GM18505 (cell line): Measurements from ENCODE around the gene SPOCK1.

ENCODE experiments used
- ATAC-seq: cut with Tn5 transposase; IDR thresholded peaks from one replicate; pipeline ENCODE4 v1.9.1; 2021; ENCODE audit not compliant: unreplicated experiment
- POLR2A ChIP-seq: IDR thresholded peaks from 4 replicates; pipeline ENCODE4 v1.6.1; 2011; ENCODE audit warnings: borderline replicate concordance; ENCODE audit not compliant: insufficient read depth, insufficient read length; ENCODE audit errors: extremely low read depth

SPOCK1 gene

GRCh38 chr5:137368651-137369050 lies 130.5 kb downstream of the SPOCK1 start:
- TF ChIP-seq POLR2A = no peak
- ATAC-seq = no peak

- TF ChIP-seq POLR2A = no peak
- ATAC-seq = no peak
These were observed 131.2 kb downstream of the SPOCK1 start for GRCh38 chr5:137367951-137368350.

DNA sequence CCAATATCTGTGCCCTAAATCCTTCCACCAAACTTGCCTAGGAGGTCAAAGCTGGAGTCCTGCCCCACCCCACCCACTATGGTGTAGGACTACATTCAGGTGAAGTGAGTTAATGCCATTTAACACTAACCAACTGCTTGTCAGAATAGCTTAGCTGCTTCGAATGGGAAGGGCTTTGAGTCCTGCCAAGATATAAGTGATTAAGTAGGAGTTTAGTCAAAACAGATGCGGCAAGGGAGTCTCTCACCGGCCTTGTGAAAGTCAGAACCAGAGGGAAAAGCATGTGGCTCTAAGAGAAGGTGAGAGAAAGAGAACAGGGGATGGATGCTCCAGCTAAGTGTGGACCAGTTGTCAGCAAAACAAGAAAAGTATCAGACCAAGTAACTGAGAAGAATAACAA lies 132.6 kb downstream of the SPOCK1 start:
- no peak for ATAC-seq
- TF ChIP-seq POLR2A = no peak

DNA sequence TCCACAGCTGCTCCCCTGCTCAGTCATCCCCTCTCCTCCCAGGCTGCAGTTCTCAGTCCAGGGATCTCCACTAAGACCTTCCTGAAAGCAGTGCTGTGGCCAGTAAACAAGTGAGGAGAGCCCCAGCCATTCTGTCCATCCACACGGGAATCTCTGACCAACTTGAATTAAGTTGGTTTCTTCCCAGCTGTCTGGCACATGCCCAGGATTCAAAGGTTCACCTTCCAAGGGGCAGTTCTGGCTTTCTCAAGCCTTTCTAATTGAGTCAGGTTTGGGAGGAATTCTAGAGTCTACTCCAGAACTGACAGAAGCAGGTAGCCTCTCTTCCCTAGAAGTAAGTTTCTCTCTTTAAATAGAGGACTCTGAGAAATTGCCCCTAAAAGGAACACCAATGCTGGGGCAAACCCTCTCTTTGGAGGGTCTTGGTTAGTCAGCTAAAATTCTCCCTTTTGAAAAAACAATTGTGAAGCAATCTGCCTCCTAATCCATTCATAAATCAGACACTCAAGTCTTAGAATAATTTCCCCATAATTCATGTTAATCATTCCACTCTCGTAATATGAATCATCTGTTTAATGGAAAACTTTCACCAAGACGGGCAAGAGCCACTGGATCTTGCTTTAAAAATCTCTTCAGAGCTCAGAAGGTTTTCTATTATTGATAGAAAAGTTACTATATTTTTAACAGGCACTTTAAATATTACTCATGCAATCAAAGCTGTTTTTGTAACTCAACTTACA lies 133.8 kb downstream of the SPOCK1 start:
- no peak for ATAC-seq
- TF ChIP-seq POLR2A = no peak

- TF ChIP-seq POLR2A = no peak
- ATAC-seq = no peak
These were observed 137.8 kb downstream of the SPOCK1 start for GRCh38 chr5:137361280-137361679.

DNA sequence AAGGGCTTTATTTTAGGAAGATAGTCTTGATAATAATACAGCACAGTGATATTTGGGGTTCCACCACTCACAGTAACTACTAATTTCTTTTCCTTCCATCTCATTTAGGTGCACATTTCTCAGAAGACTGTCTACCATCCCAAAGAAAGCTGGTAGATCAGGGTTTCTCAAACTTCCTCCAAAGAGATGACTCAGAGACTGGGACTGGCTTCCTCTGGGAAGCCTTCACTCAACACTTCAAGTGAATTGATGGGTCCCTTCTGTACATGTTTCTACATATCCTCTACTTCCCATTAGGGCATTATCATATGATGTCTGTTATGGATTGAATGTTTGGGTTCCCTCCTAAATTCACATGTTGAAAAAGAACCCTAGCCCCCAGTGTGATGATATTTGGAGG lies 138.5 kb downstream of the SPOCK1 start:
- TF ChIP-seq POLR2A = no peak
- ATAC-seq = no peak

DNA sequence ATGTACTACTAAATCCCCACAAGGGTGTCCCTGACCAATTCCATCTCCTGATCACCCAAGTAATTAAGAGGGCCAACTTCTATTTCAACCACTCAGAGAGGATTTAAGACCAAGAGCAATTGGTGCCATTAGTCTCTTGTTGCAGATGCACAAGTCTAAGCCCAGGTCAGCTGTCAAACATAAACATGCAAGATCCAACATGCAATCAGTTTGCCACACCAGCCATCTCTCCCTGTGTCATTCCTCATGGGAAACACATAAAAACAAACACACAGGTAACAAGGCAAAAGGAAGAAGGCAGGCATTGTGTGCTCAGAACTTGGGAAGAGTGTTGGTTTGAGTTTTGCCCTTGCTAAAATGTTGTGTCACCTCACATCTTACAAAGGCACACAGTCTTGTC lies 139.2 kb downstream of the SPOCK1 start:
- no peak for TF ChIP-seq POLR2A
- ATAC-seq = no peak

- TF ChIP-seq POLR2A = no peak
- ATAC-seq = no peak
These were observed 141.7 kb downstream of the SPOCK1 start for GRCh38 chr5:137357436-137357835.

DNA sequence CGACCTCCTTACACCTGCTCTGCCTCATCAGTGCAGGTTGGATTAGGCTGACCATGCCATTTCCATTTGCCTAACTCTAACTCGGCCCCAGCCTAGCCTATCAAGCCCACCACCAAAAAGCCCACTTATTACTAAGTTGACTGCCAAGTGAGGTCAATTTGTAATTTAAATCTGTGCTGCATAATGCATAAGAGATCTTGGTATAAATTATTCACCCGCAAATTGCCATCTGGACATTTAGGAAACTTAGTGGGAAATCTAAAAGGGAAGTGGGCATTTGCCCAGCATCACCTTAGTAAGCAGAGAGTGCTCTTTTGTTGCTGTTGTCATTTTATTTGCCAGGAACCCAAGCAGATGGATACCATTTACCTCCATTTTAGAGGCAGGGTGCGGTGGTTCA lies 143.0 kb downstream of the SPOCK1 start:
- no peak for ATAC-seq
- no peak for TF ChIP-seq POLR2A

GRCh38 chr5:137355708-137356107 lies 143.4 kb downstream of the SPOCK1 start:
- no peak for TF ChIP-seq POLR2A
- ATAC-seq = no peak

DNA sequence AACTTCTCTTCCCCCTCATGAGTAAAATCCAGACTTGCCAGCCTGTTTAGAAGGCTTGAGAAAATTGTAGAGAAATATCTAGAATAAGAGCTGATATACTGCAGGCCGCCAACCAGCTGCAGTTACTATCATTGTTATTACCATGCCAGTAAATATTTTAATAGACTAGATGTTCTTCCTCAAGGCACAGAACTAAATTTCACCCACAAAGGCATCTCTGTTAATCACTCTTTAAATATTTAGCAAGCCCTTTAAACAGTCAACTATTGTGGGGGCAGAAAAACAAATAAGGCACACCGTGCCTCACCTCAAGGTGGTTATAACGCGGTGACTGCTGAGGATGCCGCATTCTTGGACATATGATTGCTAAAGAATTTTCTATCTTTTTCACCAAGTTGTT lies 147.0 kb downstream of the SPOCK1 start:
- no peak for TF ChIP-seq POLR2A
- no peak for ATAC-seq

GRCh38 chr5:137350791-137351190 lies 148.3 kb downstream of the SPOCK1 start:
- TF ChIP-seq POLR2A = no peak

GRCh38 chr5:137348759-137349158 lies 150.4 kb downstream of the SPOCK1 start:
- no peak for TF ChIP-seq POLR2A
- no peak for ATAC-seq

More at GRCh38 chr5:137350791-137351190, 148.3 kb downstream of the SPOCK1 start:
- no peak for ATAC-seq

- TF ChIP-seq POLR2A = no peak
- no peak for ATAC-seq
These were observed 151.3 kb downstream of the SPOCK1 start for GRCh38 chr5:137347865-137348264.

- TF ChIP-seq POLR2A = no peak
- ATAC-seq = no peak
These were observed 152.8 kb downstream of the SPOCK1 start for GRCh38 chr5:137346281-137346680.

DNA sequence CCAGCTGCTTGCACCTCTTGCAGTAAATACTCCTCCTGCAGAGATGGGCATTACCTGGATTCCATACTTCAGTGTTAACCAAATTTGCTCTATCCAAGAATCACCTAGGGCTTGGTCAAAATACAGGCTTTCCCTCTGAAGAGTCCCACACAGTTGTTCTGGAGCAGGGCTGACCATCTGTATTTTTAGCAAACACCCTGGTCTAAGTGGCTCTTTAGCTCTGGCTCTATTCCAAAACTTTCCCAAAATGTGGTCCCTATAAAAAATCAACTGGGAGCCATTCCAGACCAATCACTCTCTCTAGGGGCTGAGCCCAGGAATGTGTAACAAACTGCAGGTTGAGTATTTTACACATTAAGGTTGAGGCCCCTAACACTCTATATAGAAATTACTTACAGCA lies 153.7 kb downstream of the SPOCK1 start:
- TF ChIP-seq POLR2A = no peak
- ATAC-seq = no peak
